Breast epithelium (tissue), 3 donors: Measurements from ENCODE around the gene NUP160.

Experiments
- CTCF ChIP-seq, 3 donors: fragments of 450-650 bp; IDR thresholded peaks; one replicate each; pipeline ENCODE4 v1.5.1; 2016 to 2017; ENCODE audit warnings: antibody characterized with exemption in 3 of 3, mild to moderate bottlenecking in 3 of 3, moderate library complexity in 3 of 3
- POLR2A ChIP-seq: fragments of 450-650 bp; IDR thresholded peaks from one replicate; pipeline ENCODE4 v1.6.1; 2016; ENCODE audit warnings: antibody characterized with exemption, mild to moderate bottlenecking, moderate library complexity
- POLR2AphosphoS5 ChIP-seq, 3 donors: sonication (generic); formaldehyde crosslinking; IDR thresholded peaks; one replicate each; pipeline ENCODE4 v1.6.1; 2017; ENCODE audit warnings: antibody characterized with exemption in 3 of 3

GRCh38 chr11:47756208-47756607 is 91.9 kb downstream of the NUP160 start:
- no peak for TF ChIP-seq POLR2A
- no peak for TF ChIP-seq CTCF (IDR thresholded peaks at IDR 0.05)
- no peak for TF ChIP-seq POLR2AphosphoS5 (IDR thresholded peaks at IDR 0.05)
